ENCODE measurements around the gene MPRIP.

The MPRIP gene

DNA sequence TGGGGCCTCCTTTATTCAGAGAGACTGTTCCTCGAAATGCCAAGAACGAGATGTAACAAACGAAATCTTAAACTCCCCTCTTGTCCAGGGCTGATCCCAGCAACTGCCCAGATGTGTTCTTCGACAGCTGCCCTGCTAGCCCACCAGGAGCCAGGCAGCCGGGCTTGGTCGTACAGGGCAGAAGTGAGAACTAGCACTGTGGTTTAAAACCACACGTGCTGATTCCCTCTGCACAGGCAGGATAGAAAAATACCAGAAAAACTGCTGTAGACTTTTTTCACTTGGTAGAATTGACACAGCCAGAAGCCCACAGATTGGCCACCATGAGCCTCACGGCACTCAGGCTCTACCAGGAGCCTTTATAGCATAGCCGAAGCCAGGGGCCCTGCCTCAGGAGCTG, 130.7 kb downstream of the MPRIP start:
- no peaks in the 10 kb centered on the region for H3K27me3 ChIP-seq (ENCODE audit: control insufficient read depth, insufficient read depth, low read length)
- no peak overlapping the region for H3K9ac ChIP-seq (ENCODE audit: low read length)
- no peak overlapping the region; the same call in 1 of the 2 replicates for H3K27ac ChIP-seq (ENCODE audit: low read depth, low read length)
- no peaks in the 10 kb centered on the region for H3K9me3 ChIP-seq (ENCODE audit: control insufficient read depth, insufficient read depth, low read depth, low read length)
- H3K36me3 ChIP-seq (ENCODE audit: control insufficient read depth, insufficient read depth, low read length), result peaks cover 70% of the 10 kb centered on the region
- H3K4me3 ChIP-seq (ENCODE audit: low read depth, low read length), result no peak overlapping the region
- peaks cover 14% of the 10 kb centered on the region; the same call in 1 of the 2 replicates for H3K4me1 ChIP-seq (ENCODE audit: control insufficient read depth, insufficient read depth, low read length)

DNA sequence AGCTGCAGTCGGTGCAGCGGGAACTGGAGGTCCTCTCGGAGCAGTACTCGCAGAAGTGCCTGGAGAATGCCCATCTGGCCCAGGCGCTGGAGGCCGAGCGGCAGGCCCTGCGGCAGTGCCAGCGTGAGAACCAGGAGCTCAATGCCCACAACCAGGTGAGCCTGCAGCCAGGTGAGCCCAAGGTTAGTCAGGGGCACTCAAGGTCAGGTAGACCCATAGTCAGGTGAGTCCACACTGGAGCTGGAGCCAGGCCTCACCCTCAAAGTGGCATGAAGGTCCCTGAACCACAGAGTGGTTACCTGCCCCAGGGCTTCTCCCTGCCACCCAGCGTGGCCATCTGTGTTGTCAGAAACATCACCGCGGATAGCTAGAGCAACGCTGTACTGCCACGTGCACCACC, 131.7 kb downstream of the MPRIP start:
- H3K36me3 ChIP-seq (ENCODE audit: control insufficient read depth, insufficient read depth, low read length), result peaks cover 70% of the 10 kb centered on the region
- H3K9ac ChIP-seq (ENCODE audit: low read length), result no peak overlapping the region
- H3K4me1 ChIP-seq (ENCODE audit: control insufficient read depth, insufficient read depth, low read length), result peaks cover 14% of the 10 kb centered on the region; the same call in 1 of the 2 replicates

DNA sequence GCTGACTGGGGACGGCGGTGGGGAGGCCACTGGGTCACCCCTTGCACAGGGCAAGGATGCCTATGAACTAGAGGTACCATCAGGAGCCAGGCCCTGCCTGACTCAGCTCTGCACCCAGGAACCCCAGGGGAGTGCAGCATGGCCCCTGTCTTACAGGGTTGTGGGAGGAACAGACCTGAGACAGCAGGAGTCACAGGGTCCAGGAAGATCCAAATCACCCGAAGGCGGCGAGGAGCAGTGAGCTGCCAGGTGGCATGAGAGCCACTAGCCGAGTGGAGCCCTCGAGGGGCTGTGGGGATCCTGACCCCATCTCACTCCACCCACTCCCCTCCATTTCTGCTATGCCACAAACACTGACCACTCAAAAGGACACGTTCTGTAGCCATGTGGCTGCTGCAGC, 133.1 kb downstream of the MPRIP start:
- H3K27ac ChIP-seq (ENCODE audit: low read depth, low read length), result no peak overlapping the region
- H3K9ac ChIP-seq (ENCODE audit: low read length), result no peak overlapping the region
- H3K27me3 ChIP-seq (ENCODE audit: control insufficient read depth, insufficient read depth, low read length), result no peaks in the 10 kb centered on the region
- H3K36me3 ChIP-seq (ENCODE audit: control insufficient read depth, insufficient read depth, low read length), result peaks cover 78% of the 10 kb centered on the region
- H3K9me3 ChIP-seq (ENCODE audit: control insufficient read depth, insufficient read depth, low read depth, low read length), result no peaks in the 10 kb centered on the region
- H3K4me3 ChIP-seq (ENCODE audit: low read depth, low read length), result no peak overlapping the region
- H3K4me1 ChIP-seq (ENCODE audit: control insufficient read depth, insufficient read depth, low read length), result peaks cover 14% of the 10 kb centered on the region; the same call in 1 of the 2 replicates

More for the DNA sequence above, 131.7 kb downstream of the MPRIP start:
- Histone ChIP-seq H3K9me3 (ENCODE audit: control insufficient read depth, insufficient read depth, low read depth, low read length) (no peaks in the 10 kb centered on the region), H3K4me3 (ENCODE audit: low read depth, low read length) (no peak overlapping the region), H3K27me3 (ENCODE audit: control insufficient read depth, insufficient read depth, low read length) (no peaks in the 10 kb centered on the region), H3K27ac (ENCODE audit: low read depth, low read length) (no peak overlapping the region)

DNA sequence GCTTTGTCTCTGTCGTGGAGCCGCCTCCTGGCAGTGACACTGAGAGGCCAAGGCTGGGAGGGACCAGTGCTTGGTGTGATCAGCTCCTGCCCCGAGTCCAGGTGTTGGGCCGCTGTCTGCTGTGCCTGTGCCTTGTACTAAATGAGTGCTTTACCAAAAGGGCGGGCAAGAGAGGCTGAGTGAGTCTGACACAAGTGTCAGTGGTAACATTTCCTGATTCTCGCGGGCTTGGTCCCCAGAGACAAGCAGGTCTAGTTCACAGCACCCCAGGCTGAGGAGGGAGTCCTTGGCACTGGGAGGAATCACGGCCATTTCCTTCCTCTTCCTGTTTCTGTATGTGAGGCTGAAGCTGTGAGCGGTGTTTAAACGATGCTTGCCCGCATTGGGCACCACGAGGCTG, 133.7 kb downstream of the MPRIP start:
- H3K27me3 ChIP-seq (ENCODE audit: control insufficient read depth, insufficient read depth, low read length), result no peaks in the 10 kb centered on the region
- H3K4me3 ChIP-seq (ENCODE audit: low read depth, low read length), result no peak overlapping the region
- H3K27ac ChIP-seq (ENCODE audit: low read depth, low read length), result no peak overlapping the region
- no peak overlapping the region for H3K9ac ChIP-seq (ENCODE audit: low read length)
- peaks cover 84% of the 10 kb centered on the region for H3K36me3 ChIP-seq (ENCODE audit: control insufficient read depth, insufficient read depth, low read length)
- H3K9me3 ChIP-seq (ENCODE audit: control insufficient read depth, insufficient read depth, low read depth, low read length), result no peaks in the 10 kb centered on the region
- peaks cover 14% of the 10 kb centered on the region; the same call in 1 of the 2 replicates for H3K4me1 ChIP-seq (ENCODE audit: control insufficient read depth, insufficient read depth, low read length)

DNA sequence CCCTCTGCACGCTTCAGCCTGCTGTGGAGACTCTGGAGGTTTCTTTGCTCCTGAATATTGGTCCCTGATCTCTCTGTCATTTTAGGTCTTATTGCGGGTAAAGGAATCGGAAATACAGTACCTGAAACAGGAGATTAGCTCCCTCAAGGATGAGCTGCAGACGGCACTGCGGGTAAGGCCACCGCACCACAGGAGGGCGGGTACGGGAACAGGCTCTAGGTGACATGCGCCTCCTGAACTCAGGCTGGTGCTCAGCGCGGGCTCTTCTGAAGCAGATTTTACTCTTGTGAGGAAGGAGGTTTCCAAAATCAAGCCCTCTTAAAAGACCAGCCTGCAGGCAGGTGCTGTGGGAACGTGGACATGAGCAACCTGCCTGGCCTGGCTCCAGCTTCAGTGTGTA, 134.1 kb downstream of the MPRIP start:
- Histone ChIP-seq H3K9me3 (ENCODE audit: control insufficient read depth, insufficient read depth, low read depth, low read length) (no peaks in the 10 kb centered on the region), H3K4me1 (ENCODE audit: control insufficient read depth, insufficient read depth, low read length) (peaks cover 14% of the 10 kb centered on the region; the same call in 1 of the 2 replicates), H3K9ac (ENCODE audit: low read length) (no peak overlapping the region), H3K27ac (ENCODE audit: low read depth, low read length) (no peak overlapping the region), H3K36me3 (ENCODE audit: control insufficient read depth, insufficient read depth, low read length) (peaks cover 88% of the 10 kb centered on the region), H3K27me3 (ENCODE audit: control insufficient read depth, insufficient read depth, low read length) (no peaks in the 10 kb centered on the region), H3K4me3 (ENCODE audit: low read depth, low read length) (no peak overlapping the region)

DNA sequence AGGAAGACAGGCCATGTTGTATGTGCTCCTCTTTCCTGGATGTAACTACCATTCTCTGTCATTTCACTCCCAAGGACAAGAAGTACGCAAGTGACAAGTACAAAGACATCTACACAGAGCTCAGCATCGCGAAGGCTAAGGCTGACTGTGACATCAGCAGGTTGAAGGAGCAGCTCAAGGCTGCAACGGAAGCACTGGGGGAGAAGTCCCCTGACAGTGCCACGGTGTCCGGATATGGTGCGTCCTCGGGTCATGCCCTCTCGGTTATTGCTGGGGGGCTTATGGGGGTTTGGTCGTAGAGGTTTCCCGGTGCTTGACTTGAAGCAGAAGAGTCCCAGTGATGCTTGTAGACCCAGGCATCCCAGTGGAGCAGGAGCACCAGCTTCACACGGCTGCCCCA, 134.9 kb downstream of the MPRIP start:
- no peaks in the 10 kb centered on the region for H3K27me3 ChIP-seq (ENCODE audit: control insufficient read depth, insufficient read depth, low read length)
- no peak overlapping the region for H3K27ac ChIP-seq (ENCODE audit: low read depth, low read length)
- H3K4me3 ChIP-seq (ENCODE audit: low read depth, low read length), result no peak overlapping the region
- H3K36me3 ChIP-seq (ENCODE audit: control insufficient read depth, insufficient read depth, low read length), result peaks cover 91% of the 10 kb centered on the region
- no peaks in the 10 kb centered on the region for H3K9me3 ChIP-seq (ENCODE audit: control insufficient read depth, insufficient read depth, low read depth, low read length)
- H3K9ac ChIP-seq (ENCODE audit: low read length), result no peak overlapping the region
- H3K4me1 ChIP-seq (ENCODE audit: control insufficient read depth, insufficient read depth, low read length), result peaks cover 7% of the 10 kb centered on the region; the same call in 1 of the 2 replicates

DNA sequence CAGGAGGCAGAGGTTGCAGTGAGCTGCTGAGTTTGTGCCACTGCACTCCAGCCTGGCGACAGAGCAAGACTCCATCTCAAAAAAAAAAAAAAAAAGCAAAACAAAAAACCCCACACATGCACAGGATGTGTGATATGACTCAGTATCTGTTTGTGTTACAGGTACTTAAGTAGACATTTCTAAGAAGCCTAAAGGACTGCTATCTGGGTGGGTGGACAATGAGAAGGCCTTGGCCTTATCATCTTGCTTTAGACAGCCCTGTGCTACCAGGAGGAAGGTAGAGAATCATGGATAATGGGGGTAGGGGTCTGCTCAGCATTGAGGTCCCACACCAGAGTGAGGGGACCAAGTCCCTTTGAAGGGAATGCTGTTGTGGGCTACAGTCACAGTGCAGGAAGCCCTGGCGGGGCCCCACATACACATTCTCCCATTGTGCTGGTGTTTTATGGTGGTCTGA, 137.1 kb downstream of the MPRIP start:
- Histone ChIP-seq H3K27ac (ENCODE audit: low read depth, low read length) (no peak overlapping the region), H3K4me1 (ENCODE audit: control insufficient read depth, insufficient read depth, low read length) (no peaks in the 10 kb centered on the region)

DNA sequence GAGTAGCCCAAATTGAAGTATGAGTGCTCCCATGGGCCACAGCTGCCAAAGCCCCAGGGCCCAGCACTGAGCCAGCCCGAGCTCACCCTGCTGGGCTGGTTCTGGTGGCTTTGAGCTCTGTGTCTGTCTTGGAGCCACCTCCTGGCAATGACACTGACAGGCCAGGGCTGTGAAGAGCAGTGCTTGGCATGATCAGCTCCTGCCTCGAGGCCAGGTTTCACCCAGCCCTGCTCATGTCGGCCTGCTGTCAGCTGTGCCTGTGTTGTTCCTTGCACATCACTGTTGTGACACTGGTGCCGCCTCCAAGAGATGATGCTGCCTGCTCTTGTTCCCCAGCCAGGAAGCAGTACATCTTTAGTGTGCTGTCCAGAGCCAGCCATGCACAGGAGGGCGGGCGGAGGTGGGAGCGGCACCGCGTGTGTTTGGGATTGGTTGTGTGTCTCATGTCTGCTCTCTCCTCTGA, 137.9 kb downstream of the MPRIP start:
- no peaks in the 10 kb centered on the region for H3K9me3 ChIP-seq (ENCODE audit: control insufficient read depth, insufficient read depth, low read depth, low read length)
- H3K27me3 ChIP-seq (ENCODE audit: control insufficient read depth, insufficient read depth, low read length), result no peaks in the 10 kb centered on the region
- H3K4me3 ChIP-seq (ENCODE audit: low read depth, low read length), result no peak overlapping the region
- no peak overlapping the region for H3K9ac ChIP-seq (ENCODE audit: low read length)
- no peaks in the 10 kb centered on the region for H3K4me1 ChIP-seq (ENCODE audit: control insufficient read depth, insufficient read depth, low read length)
- no peak overlapping the region for H3K27ac ChIP-seq (ENCODE audit: low read depth, low read length)
- peaks cover 86% of the 10 kb centered on the region for H3K36me3 ChIP-seq (ENCODE audit: control insufficient read depth, insufficient read depth, low read length)

More for the DNA sequence above, 137.1 kb downstream of the MPRIP start:
- H3K36me3 ChIP-seq (ENCODE audit: control insufficient read depth, insufficient read depth, low read length), result peaks cover 91% of the 10 kb centered on the region
- H3K9me3 ChIP-seq (ENCODE audit: control insufficient read depth, insufficient read depth, low read depth, low read length), result no peaks in the 10 kb centered on the region
- no peak overlapping the region for H3K9ac ChIP-seq (ENCODE audit: low read length)
- no peak overlapping the region for H3K4me3 ChIP-seq (ENCODE audit: low read depth, low read length)
- H3K27me3 ChIP-seq (ENCODE audit: control insufficient read depth, insufficient read depth, low read length), result no peaks in the 10 kb centered on the region

DNA sequence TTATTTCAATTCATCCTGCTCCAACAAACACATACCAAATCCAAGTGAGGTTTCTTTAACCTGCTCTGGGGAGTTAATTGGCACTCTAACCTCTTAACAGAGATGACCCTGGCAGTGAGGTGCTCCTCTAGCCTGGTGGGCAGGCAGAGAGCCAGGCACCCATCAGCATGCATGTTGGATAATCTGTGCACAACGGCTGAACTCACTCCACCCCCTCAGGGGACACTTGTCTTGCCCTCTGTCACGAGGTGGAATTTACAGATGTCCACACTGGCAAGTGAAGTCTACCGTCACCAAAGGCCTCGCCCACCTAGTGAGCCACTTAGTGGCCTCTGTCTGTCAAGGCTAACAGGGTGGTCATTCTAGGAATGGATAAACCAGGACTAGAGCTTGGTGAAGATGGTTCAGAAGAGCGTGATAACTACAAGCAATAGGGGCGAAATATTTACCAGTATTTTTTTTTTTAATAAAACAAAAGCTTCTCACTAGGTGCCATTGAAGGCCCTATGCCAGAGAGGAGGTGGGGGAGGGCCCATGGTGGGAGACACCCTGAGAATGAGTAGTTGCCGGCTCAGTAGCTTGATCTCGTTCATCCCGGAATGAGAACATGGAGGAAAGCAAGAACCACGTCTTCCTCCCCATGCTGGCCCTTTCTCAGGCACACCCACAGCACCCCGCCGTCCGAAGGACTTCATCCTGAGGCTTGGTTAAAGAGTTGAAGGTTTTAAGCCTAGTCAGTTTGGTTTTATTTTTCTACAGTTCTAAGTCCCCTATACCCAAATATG, 138.7 kb downstream of the MPRIP start:
- H3K36me3 ChIP-seq (ENCODE audit: control insufficient read depth, insufficient read depth, low read length), result peaks cover 78% of the 10 kb centered on the region
- H3K9me3 ChIP-seq (ENCODE audit: control insufficient read depth, insufficient read depth, low read depth, low read length), result no peaks in the 10 kb centered on the region
- H3K4me1 ChIP-seq (ENCODE audit: control insufficient read depth, insufficient read depth, low read length), result 0 out of 2 replicates have a peak, but pooled peaks cover under 1% of the 10 kb centered on the region
- H3K9ac ChIP-seq (ENCODE audit: low read length), result no peak overlapping the region
- no peaks in the 10 kb centered on the region for H3K27me3 ChIP-seq (ENCODE audit: control insufficient read depth, insufficient read depth, low read length)
- H3K27ac ChIP-seq (ENCODE audit: low read depth, low read length), result no peak overlapping the region
- H3K4me3 ChIP-seq (ENCODE audit: low read depth, low read length), result no peak overlapping the region

DNA sequence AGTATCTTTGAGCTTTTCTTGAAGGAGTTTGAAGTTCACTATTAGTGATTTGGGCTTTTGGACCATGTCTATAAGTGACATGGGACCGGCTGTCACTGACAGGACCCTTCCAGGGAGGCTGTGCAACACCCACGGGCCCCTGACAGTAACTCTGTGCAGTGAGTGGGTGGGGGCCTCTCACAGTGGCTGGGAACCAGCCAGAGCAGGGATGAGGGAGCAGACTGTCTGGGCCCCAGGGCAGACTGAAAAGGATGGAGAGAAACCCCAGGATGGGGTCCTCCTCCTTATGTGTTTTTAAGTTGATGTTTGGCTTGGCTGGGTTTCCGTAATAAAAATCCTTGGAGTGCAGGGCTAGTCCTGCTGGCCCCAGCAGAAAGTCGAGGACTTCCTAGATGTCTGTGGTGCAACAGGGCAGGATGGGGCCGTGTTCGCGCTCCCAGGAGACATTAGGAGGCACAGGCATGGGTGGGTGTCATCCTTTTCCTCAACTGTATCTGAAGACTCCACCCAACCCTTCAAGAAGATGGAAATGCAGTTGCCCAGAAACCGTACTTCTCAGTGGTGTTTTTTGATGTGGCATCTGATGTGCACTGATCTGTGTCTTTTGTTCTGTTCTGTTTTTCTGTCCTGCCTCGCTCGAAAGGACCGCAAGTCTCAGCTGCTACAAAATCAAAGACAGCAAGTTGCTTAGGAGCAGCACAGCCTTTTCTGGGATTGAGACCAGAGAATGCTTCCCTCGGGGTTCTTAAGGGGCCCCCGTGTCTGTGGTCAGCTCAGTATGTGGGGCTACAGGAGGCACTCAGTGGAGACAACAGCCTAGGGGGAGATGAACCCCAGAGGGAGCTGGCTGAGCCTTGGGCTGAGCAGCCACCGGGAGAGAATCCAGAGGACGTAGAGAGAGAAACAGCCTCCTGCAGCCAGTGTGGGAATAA, 139.7 kb downstream of the MPRIP start:
- H3K9ac ChIP-seq (ENCODE audit: low read length), result no peak overlapping the region
- no peak overlapping the region for H3K4me3 ChIP-seq (ENCODE audit: low read depth, low read length)
- H3K27me3 ChIP-seq (ENCODE audit: control insufficient read depth, insufficient read depth, low read length), result no peaks in the 10 kb centered on the region
- peaks cover 4% of the 10 kb centered on the region; the same call in 1 of the 2 replicates for H3K4me1 ChIP-seq (ENCODE audit: control insufficient read depth, insufficient read depth, low read length)
- no peaks in the 10 kb centered on the region for H3K9me3 ChIP-seq (ENCODE audit: control insufficient read depth, insufficient read depth, low read depth, low read length)
- H3K27ac ChIP-seq (ENCODE audit: low read depth, low read length), result no peak overlapping the region
- H3K36me3 ChIP-seq (ENCODE audit: control insufficient read depth, insufficient read depth, low read length), result peaks cover 71% of the 10 kb centered on the region

Measured in HUES6 (cell line).